A673 (cell line): ENCODE data around the gene ASAP2. TPM values are rescaled to one million over a fixed set of nuclear protein-coding genes. Genes with fewer than 3 reads are reported as not detected.

Source experiments
- BruUV-seq: library from RNA; stranded (reverse); fragments of 400-500 nt; replicated peaks from 2 replicates; lab custom pipeline; 2021; lab: Mats Ljungman, UMichigan
- CTCF ChIA-PET: fragments of 300-600 bp; sonication (Branson Sonifier 250); formaldehyde crosslinking; loops from one replicate; lab custom pipeline; 2022; ENCODE audit warnings: antibody characterized with exemption; lab: Charles Lee
- POLR2A ChIA-PET: fragments of 300-600 bp; sonication (Branson Sonifier 250); formaldehyde crosslinking; loops from one replicate; lab custom pipeline; 2022; ENCODE audit warnings: antibody characterized with exemption; ENCODE audit not compliant: low non-redundant PET; lab: Charles Lee
- DNase-seq: peaks from one replicate; pipeline ENCODE4 v3.0.0-alpha.2; 2015; ENCODE audit warnings: low spot score
- H3K27ac ChIP-seq: fragments of 200-600 bp; sonication (generic); 2 replicates; pipeline ENCODE4 v1.5.1; 2016; ENCODE audit warnings: mixed run types, low read depth, mild to moderate bottlenecking, mixed read lengths, antibody characterized with exemption, low read length; ENCODE audit not compliant: poor library complexity, severe bottlenecking
- H3K27me3 ChIP-seq: fragments of 200-600 bp; sonication (generic); replicated peaks from 2 replicates; pipeline ENCODE4 v1.6.1; 2017; ENCODE audit warnings: mixed run types, low read depth, mild to moderate bottlenecking, mixed read lengths, antibody characterized with exemption, low read length; ENCODE audit not compliant: insufficient read depth, poor library complexity
- H3K36me3 ChIP-seq: fragments of 200-600 bp; sonication (generic); 2 replicates; pipeline ENCODE4 v1.6.1; 2016; ENCODE audit warnings: mixed run types, mild to moderate bottlenecking, mixed read lengths, antibody characterized with exemption, low read length; ENCODE audit not compliant: insufficient read depth, poor library complexity, severe bottlenecking
- H3K4me1 ChIP-seq: fragments of 200-600 bp; sonication (generic); 2 replicates; pipeline ENCODE4 v1.6.1; 2017; ENCODE audit warnings: mixed run types, mild to moderate bottlenecking, mixed read lengths, antibody characterized with exemption, low read length; ENCODE audit not compliant: insufficient read depth, poor library complexity, severe bottlenecking
- H3K4me3 ChIP-seq: fragments of 200-600 bp; sonication (generic); 2 replicates; pipeline ENCODE4 v1.5.1; 2016; ENCODE audit warnings: low read depth, mixed run types, mild to moderate bottlenecking, mixed read lengths, low read length; ENCODE audit not compliant: poor library complexity, severe bottlenecking
- H3K9me3 ChIP-seq: fragments of 200-600 bp; sonication (generic); 2 replicates; pipeline ENCODE4 v1.6.1; 2016; ENCODE audit warnings: mixed run types, low read depth, mild to moderate bottlenecking, mixed read lengths, antibody characterized with exemption, low read length; ENCODE audit not compliant: poor library complexity, severe bottlenecking
- EZH2 ChIP-seq: fragments of 200-600 bp; sonication (generic); IDR thresholded peaks from 2 replicates; pipeline ENCODE4 v1.6.1; 2017; ENCODE audit warnings: borderline replicate concordance, low read depth, mild to moderate bottlenecking, mixed read lengths, antibody characterized with exemption, low read length; ENCODE audit not compliant: poor library complexity, severe bottlenecking
- intact Hi-C: fragments of 100-400 bp; cut with micrococcal nuclease; formaldehyde crosslinking; loops from one replicate; pipeline ENCODE4 v1.10.0; 2022; ENCODE audit not compliant: unreplicated experiment
- total RNA-seq: library from RNA; stranded (reverse); gene quantifications from 2 replicates; pipeline ENCODE4 v1.2.3, GENCODE V29; 2021
- TF ChIP-seq, protein P1 (sequence below): fragments of 300-800, 200-600 bp; sonication (generic); conservative IDR thresholded peaks from 2 replicates; pipeline ENCODE4 v1.5.1; 2017; ENCODE audit warnings: low read depth, mild to moderate bottlenecking, antibody characterized with exemption, low read length, moderate library complexity, mixed read lengths

Gene ASAP2
- total RNA-seq, 1 experiment from 2014 or later = 46.8 TPM

DNA sequence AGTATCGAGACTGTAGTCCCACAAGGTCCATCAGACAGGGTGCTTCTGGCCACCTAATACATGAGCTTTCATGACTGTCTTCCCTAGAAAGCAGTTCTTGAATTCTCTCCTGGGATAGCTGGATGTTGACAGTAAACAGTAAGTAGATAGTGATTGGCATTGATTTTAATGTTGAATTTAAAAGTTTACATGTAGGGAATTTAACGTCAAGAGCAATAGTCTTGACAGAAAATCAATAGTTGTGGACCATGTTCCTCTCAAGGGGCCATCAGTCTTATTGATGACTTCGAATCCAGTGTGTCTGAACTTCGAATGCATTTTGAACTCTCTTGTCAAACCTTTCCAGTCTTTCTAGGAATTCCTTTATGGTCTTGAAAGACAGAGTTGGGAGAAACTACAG lies 152.9 kb downstream of the ASAP2 start:
- CTCF ChIA-PET = no interaction called here
- POLR2A ChIA-PET = no interaction called here
- Histone ChIP-seq H3K4me3 (no peak overlapping the region), H3K4me1 (peaks cover 9% of the 10 kb centered on the region), H3K27me3 (no peaks in the 10 kb centered on the region), H3K36me3 (peaks cover 51% of the 10 kb centered on the region), H3K9me3 (no peaks in the 10 kb centered on the region), H3K27ac (no peak overlapping the region)
- no peak for TF ChIP-seq EZH2
- TF ChIP-seq, protein P1, sequence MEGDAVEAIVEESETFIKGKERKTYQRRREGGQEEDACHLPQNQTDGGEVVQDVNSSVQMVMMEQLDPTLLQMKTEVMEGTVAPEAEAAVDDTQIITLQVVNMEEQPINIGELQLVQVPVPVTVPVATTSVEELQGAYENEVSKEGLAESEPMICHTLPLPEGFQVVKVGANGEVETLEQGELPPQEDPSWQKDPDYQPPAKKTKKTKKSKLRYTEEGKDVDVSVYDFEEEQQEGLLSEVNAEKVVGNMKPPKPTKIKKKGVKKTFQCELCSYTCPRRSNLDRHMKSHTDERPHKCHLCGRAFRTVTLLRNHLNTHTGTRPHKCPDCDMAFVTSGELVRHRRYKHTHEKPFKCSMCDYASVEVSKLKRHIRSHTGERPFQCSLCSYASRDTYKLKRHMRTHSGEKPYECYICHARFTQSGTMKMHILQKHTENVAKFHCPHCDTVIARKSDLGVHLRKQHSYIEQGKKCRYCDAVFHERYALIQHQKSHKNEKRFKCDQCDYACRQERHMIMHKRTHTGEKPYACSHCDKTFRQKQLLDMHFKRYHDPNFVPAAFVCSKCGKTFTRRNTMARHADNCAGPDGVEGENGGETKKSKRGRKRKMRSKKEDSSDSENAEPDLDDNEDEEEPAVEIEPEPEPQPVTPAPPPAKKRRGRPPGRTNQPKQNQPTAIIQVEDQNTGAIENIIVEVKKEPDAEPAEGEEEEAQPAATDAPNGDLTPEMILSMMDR = no peak
- intact Hi-C loops = no loop called here
- no peak for DNase-seq
- BruUV-seq = no TSS peak

DNA sequence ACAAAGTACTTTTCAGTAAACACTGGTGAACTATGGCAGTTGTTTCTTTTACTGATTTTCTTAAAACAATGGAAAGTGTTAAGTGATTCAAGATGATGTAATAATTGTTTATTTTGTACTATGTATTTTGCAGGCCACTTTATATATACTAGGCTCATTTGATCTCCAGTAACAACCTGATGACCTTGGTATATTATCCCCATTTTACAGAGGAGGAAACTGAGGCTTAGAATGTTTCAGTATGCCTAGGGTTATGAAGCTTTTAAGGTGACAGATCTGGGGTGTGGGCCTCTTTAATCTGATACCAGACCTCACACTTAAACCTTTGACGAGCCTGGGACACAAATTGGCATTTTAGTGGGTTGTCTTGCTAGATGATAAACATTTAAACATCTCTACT lies 153.5 kb downstream of the ASAP2 start:
- intact Hi-C loops = no loop called here
- no TSS peak for BruUV-seq
- CTCF ChIA-PET = no interaction called here
- no peak for DNase-seq
- Histone ChIP-seq H3K27ac (no peak overlapping the region), H3K4me3 (no peak overlapping the region), H3K9me3 (no peaks in the 10 kb centered on the region), H3K4me1 (peaks cover 8% of the 10 kb centered on the region), H3K36me3 (peaks cover 51% of the 10 kb centered on the region), H3K27me3 (no peaks in the 10 kb centered on the region)
- TF ChIP-seq, protein P1 = no peak
- TF ChIP-seq EZH2 = no peak
- POLR2A ChIA-PET = no interaction called here

DNA sequence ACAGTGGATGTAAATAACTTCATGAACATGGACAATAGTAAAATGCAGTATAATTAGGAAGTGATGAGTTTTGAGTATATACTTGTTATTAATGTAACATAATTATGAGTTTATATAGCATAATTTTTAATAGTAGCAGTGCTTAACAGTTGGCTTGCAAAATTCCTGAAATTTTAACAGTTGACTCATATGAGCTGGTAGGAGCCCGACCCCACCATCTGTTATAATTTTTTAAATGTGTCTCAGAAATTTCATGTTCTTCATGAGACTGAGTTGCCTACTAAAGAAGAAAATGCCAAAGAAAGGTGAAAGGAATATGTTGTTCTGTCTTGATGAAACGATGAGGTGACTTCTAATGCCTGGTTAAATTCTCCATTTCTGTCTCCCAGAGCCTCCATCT lies 154.1 kb downstream of the ASAP2 start:
- POLR2A ChIA-PET = no interaction called here
- CTCF ChIA-PET = no interaction called here

More for the DNA sequence above, 154.1 kb downstream of the ASAP2 start:
- no peaks in the 10 kb centered on the region for H3K27me3 ChIP-seq
- no peak overlapping the region for H3K27ac ChIP-seq
- peaks cover 3% of the 10 kb centered on the region for H3K4me1 ChIP-seq
- H3K36me3 ChIP-seq = peaks cover 54% of the 10 kb centered on the region
- BruUV-seq = no TSS peak
- H3K9me3 ChIP-seq = no peaks in the 10 kb centered on the region
- DNase-seq = no peak
- TF ChIP-seq, protein P1 = no peak
- no peak for TF ChIP-seq EZH2
- H3K4me3 ChIP-seq = no peak overlapping the region
- intact Hi-C loops = no loop called here
